AG08395 (cell line): ENCODE measurements around the gene CNPY3.
"Not testable (repeated sequence)": the region's sequence is repeated elsewhere in the genome, so short reads cannot be mapped to it uniquely, and the experiment has no call there.

Experiments used
- DNase-seq: peaks from one replicate; pipeline ENCODE4 v3.0.0; 2012; ENCODE audit warnings: mixed read lengths, low spot score

The CNPY3 gene

GRCh38 chr6:42915732-42916131 is 13.5 kb upstream of the CNPY3 start, which contains the start of gene PTCRA:
Gene PTCRA (plus strand): TSS chr6:42916053. CDS start chr6:42916070, 17 bp downstream.
- no peak for DNase-seq

GRCh38 chr6:42916288-42916687 is 13.0 kb upstream of the CNPY3 start:
- no peak for DNase-seq

GRCh38 chr6:42921801-42922200 is 7.5 kb upstream of the CNPY3 start:
- DNase-seq, result no peak

- peak; percentile 31 for DNase-seq
Measured at GRCh38 chr6:42923666-42924065, 5.6 kb upstream of the CNPY3 start.

GRCh38 chr6:42925248-42925857 is 3.9 kb upstream of the CNPY3 start:
- DNase-seq, result no peak

GRCh38 chr6:42929821-42930360 is 611 bp downstream of the CNPY3 start:
- DNase-seq, result peak; percentile 48

GRCh38 chr6:42932412-42932811 is 3.1 kb downstream of the CNPY3 start:
- no peak for DNase-seq

GRCh38 chr6:42933205-42933604 is 3.9 kb downstream of the CNPY3 start:
- DNase-seq, result no peak

GRCh38 chr6:42935322-42935721 is 6.0 kb downstream of the CNPY3 start:
- no peak for DNase-seq

- no peak for DNase-seq
Measured at GRCh38 chr6:42936398-42936797, 7.1 kb downstream of the CNPY3 start.

GRCh38 chr6:42937548-42938427 is 8.5 kb downstream of the CNPY3 start:
- DNase-seq, result no peak

- no peak for DNase-seq
Measured at GRCh38 chr6:42938428-42938796, 9.1 kb downstream of the CNPY3 start.

- DNase-seq, result no peak
Measured at GRCh38 chr6:42938987-42939809, 9.9 kb downstream of the CNPY3 start.

GRCh38 chr6:42939810-42940167 is 10.5 kb downstream of the CNPY3 start:
- DNase-seq, result no peak

GRCh38 chr6:42940493-42941045 is 11.3 kb downstream of the CNPY3 start:
- no peak for DNase-seq

- DNase-seq, result not testable (repeated sequence)
Measured at GRCh38 chr6:42941356-42941755, 12.1 kb downstream of the CNPY3 start.

GRCh38 chr6:42942444-42942843 is 13.2 kb downstream of the CNPY3 start:
- DNase-seq, result no peak

GRCh38 chr6:42947950-42948349 is 18.7 kb downstream of the CNPY3 start:
- DNase-seq, result no peak

- no peak for DNase-seq
Measured at GRCh38 chr6:42952389-42952788, 23.1 kb downstream of the CNPY3 start.

GRCh38 chr6:42954405-42954804 is 25.1 kb downstream of the CNPY3 start:
- DNase-seq, result not testable (repeated sequence)

GRCh38 chr6:42958125-42958524 is 28.8 kb downstream of the CNPY3 start:
- DNase-seq, result no peak

GRCh38 chr6:42959917-42960242 is 30.6 kb downstream of the CNPY3 start:
- DNase-seq, result no peak
